ENCODE results near the gene TBC1D7. TPM values are rescaled to one million over a fixed set of nuclear protein-coding genes. Genes with fewer than 3 reads are reported as not detected.

The TBC1D7 gene
- total and polyA plus RNA-seq, 8 donors = 18.3 to 38.8 (median 33.6) TPM

GRCh38 chr6:13268913-13269518, 59.3 kb downstream of the TBC1D7 start:
- ATAC-seq (peak; percentile 74), DNase-seq (peak in 1 of 4 donors; percentile 33)
- H3K4me3 ChIP-seq = no peak overlapping the region
- H3K27ac ChIP-seq = peak overlapping the region in 1 of 2 donors; percentile 8
- H3K9me3 ChIP-seq = no peaks in the 10 kb centered on the region
- no peaks in the 10 kb centered on the region for H3K36me3 ChIP-seq
- TF ChIP-seq, protein P1, sequence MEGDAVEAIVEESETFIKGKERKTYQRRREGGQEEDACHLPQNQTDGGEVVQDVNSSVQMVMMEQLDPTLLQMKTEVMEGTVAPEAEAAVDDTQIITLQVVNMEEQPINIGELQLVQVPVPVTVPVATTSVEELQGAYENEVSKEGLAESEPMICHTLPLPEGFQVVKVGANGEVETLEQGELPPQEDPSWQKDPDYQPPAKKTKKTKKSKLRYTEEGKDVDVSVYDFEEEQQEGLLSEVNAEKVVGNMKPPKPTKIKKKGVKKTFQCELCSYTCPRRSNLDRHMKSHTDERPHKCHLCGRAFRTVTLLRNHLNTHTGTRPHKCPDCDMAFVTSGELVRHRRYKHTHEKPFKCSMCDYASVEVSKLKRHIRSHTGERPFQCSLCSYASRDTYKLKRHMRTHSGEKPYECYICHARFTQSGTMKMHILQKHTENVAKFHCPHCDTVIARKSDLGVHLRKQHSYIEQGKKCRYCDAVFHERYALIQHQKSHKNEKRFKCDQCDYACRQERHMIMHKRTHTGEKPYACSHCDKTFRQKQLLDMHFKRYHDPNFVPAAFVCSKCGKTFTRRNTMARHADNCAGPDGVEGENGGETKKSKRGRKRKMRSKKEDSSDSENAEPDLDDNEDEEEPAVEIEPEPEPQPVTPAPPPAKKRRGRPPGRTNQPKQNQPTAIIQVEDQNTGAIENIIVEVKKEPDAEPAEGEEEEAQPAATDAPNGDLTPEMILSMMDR (IDR thresholded peaks at IDR 0.05) = no peak
- peaks cover 0 to 19% of the 10 kb centered on the region in 2 donors for H3K4me1 ChIP-seq
- H3K27me3 ChIP-seq = no peaks in the 10 kb centered on the region
- intact Hi-C loops (cut with DNase I) = no loop called here

DNA sequence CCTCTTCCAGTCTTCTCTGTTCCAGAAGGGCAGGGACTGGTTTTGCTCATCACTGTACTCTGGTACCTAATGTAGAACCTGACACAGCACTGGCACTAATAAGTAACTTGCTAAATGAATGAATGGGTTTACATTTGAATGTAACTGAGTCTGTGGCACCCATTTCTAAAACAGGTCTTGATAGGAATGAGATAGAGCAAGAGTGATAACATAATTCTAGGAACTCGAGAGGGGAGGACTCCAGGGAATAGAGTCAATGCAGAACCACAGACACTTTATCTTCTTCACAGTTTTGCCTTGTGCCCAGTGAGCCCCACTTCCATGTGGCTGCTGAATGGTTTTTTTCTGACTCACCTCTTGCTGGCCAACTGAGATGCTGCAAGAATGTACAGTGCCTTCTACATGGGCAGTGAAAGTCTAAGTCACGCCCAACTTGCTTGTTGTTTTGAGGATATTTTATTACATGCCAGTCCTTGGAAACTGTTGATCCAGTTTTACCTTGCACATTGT, 61.1 kb downstream of the TBC1D7 start:
- H3K4me1 ChIP-seq = peaks cover 0 to 27% of the 10 kb centered on the region in 2 donors
- no peaks in the 10 kb centered on the region for H3K27me3 ChIP-seq
- TF ChIP-seq, protein P1 (IDR thresholded peaks at IDR 0.05) = no peak
- no peaks in the 10 kb centered on the region for H3K36me3 ChIP-seq
- no peaks in the 10 kb centered on the region for H3K9me3 ChIP-seq
- DNase-seq (no peak), ATAC-seq (no peak)
- H3K4me3 ChIP-seq = no peak overlapping the region
- intact Hi-C loops (cut with DNase I) = no loop called here
- H3K27ac ChIP-seq = no peak overlapping the region

DNA sequence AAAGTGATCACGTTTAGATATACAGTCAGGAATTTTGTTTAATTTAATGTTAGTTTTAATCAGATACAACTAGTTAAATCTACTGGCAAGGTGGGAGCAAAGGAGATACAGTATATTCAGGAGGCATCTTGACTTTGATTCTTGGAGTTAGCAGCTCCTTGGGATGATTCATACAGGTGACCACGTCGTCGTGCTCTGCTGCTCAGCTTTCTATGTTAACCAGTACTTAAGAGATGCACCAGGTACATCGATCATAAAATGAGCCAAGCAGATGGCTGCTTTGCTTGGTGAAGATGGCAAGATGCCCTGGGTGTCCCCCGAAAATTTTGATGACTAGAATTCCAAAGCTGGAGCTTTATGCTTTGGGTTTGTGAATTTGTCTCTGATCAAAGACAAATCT, 64.7 kb downstream of the TBC1D7 start:
- Histone ChIP-seq H3K27me3 (no peaks in the 10 kb centered on the region), H3K4me1 (peaks cover 0 to 24% of the 10 kb centered on the region in 2 donors), H3K4me3 (no peak overlapping the region), H3K36me3 (no peaks in the 10 kb centered on the region), H3K9me3 (no peaks in the 10 kb centered on the region), H3K27ac (no peak overlapping the region)
- intact Hi-C loops (cut with DNase I) = no loop called here
- TF ChIP-seq, protein P1 (IDR thresholded peaks at IDR 0.05) = no peak
- DNase-seq (no peak), ATAC-seq (no peak)

GRCh38 chr6:13262302-13263230, 65.8 kb downstream of the TBC1D7 start:
- Histone ChIP-seq H3K4me1 (peaks cover 0 to 24% of the 10 kb centered on the region in 2 donors), H3K9me3 (no peaks in the 10 kb centered on the region), H3K36me3 (no peaks in the 10 kb centered on the region), H3K27me3 (no peaks in the 10 kb centered on the region), H3K4me3 (no peak overlapping the region), H3K27ac (peak overlapping the region in 1 of 2 donors; percentile 81)
- DNase-seq (no peak), ATAC-seq (no peak)
- intact Hi-C loops (cut with DNase I) = no loop called here
- TF ChIP-seq, protein P1 (IDR thresholded peaks at IDR 0.05) = no peak

- ATAC-seq (peak; percentile 79), DNase-seq (no peak)
- Histone ChIP-seq H3K27ac (peak overlapping the region in 1 of 2 donors; percentile 81), H3K9me3 (no peaks in the 10 kb centered on the region), H3K4me1 (peaks cover 0 to 33% of the 10 kb centered on the region in 2 donors), H3K4me3 (no peak overlapping the region), H3K27me3 (no peaks in the 10 kb centered on the region), H3K36me3 (no peaks in the 10 kb centered on the region)
- intact Hi-C loops (cut with DNase I) = no loop called here
- TF ChIP-seq, protein P1 (IDR thresholded peaks at IDR 0.05) = no peak
These were observed 66.8 kb downstream of the TBC1D7 start for GRCh38 chr6:13261464-13261994.

Data from left lung (tissue), 10 donors.